Heart left ventricle (tissue), 13 donors: Measurements from ENCODE around the gene BARX1.

ENCODE experiments used
- POLR2A ChIP-seq, 2 donors: fragments of 450-650 bp; IDR thresholded peaks; one replicate each; pipeline ENCODE4 v1.6.1; 2017; ENCODE audit warnings: antibody characterized with exemption in 2 of 2, mild to moderate bottlenecking in 2 of 2, moderate library complexity in 2 of 2
- TF ChIP-seq, protein P1 (sequence below), 12 donors: fragments of 200-600 bp; sonication (generic) in 4 of 12; IDR thresholded peaks; one replicate each; pipeline versions ENCODE4 v1.5.0 to v1.8.0; 2018 to 2022; ENCODE audit warnings: antibody characterized with exemption in 12 of 12, mild to moderate bottlenecking in 5 of 12
- donor health status: ischemic (EF 13 %, LVEDD 7.1; RV severe dilation, severe dysfunction).
- donor health status: DM: no; HTN: yes; CAD: no.
- donor health status: DM: no; HTN: no; CAD: no.
- donor health status: ischemic (EF 25% LVEDD 6.9; RV normal size, moderate dysfunction).
- donor health status: ischemic (EF 25% LVEDD 5.7; RV mildly dilated, moderate dysfunction).
- donor health status: ischemic (EF 35%, LVEDD 5.7; RV mildly dilated, moderate dysfunction).
- donor health status: nonischemic (EF 11% LVEDD 7.7; RV severe dilation, severe dysfunction).
- donor health status: DM: yes; HTN: yes; CAD: no.
- donor health status: PGD.
- donor health status: ischemic (EF 29% LVEDD 5.4; RV normal size, mild dysfunction).
- donor health status: nonischemic (EF 23%, LVEDD 6.1; RV moderate dilation, normal function).

GRCh38 chr9:93962017-93962416, 6.9 kb upstream of the BARX1 start:
- TF ChIP-seq, protein P1, sequence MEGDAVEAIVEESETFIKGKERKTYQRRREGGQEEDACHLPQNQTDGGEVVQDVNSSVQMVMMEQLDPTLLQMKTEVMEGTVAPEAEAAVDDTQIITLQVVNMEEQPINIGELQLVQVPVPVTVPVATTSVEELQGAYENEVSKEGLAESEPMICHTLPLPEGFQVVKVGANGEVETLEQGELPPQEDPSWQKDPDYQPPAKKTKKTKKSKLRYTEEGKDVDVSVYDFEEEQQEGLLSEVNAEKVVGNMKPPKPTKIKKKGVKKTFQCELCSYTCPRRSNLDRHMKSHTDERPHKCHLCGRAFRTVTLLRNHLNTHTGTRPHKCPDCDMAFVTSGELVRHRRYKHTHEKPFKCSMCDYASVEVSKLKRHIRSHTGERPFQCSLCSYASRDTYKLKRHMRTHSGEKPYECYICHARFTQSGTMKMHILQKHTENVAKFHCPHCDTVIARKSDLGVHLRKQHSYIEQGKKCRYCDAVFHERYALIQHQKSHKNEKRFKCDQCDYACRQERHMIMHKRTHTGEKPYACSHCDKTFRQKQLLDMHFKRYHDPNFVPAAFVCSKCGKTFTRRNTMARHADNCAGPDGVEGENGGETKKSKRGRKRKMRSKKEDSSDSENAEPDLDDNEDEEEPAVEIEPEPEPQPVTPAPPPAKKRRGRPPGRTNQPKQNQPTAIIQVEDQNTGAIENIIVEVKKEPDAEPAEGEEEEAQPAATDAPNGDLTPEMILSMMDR (IDR thresholded peaks at IDR 0.05), result no peak
- TF ChIP-seq POLR2A (IDR thresholded peaks at IDR 0.05), result no peak
